ENCODE measurements around the gene ADAM15. TPM values are rescaled to one million over a fixed set of nuclear protein-coding genes. Genes with fewer than 3 reads are reported as not detected.

ADAM15 gene
- total and polyA plus RNA-seq, 9 donors: 17.0 to 149 (median 61.7) TPM

- no peaks in the 10 kb centered on the region for H3K4me1 ChIP-seq (ENCODE audit: insufficient read depth)
- no peak for DNase-seq
- WGBS, 3 donors: 55 to 67% (median 59%) methylated on average over 7 of the region's 7 CpGs
- intact Hi-C loops (cut with DNase I): no loop called here
- no peak overlapping the region for H3K27ac ChIP-seq
- H3K36me3 ChIP-seq: no peaks in the 10 kb centered on the region
- no peaks in the 10 kb centered on the region for H3K27me3 ChIP-seq
- no peak overlapping the region for H3K4me3 ChIP-seq
- TF ChIP-seq EP300 (IDR thresholded peaks at IDR 0.05) (no peak), CTCF (IDR thresholded peaks at IDR 0.05) (no peak), POLR2A (IDR thresholded peaks at IDR 0.05) (no peak)
- H3K9me3 ChIP-seq: no peaks in the 10 kb centered on the region
Measured at GRCh38 chr1:155105604-155106011, 54.5 kb downstream of the ADAM15 start.

GRCh38 chr1:155106862-155107261, 55.7 kb downstream of the ADAM15 start:
- no peak for DNase-seq
- H3K9me3 ChIP-seq: no peaks in the 10 kb centered on the region

GRCh38 chr1:155107309-155108264, 56.5 kb downstream of the ADAM15 start:
- H3K4me1 ChIP-seq (ENCODE audit: insufficient read depth): no peaks in the 10 kb centered on the region
- DNase-seq: no peak
- H3K27me3 ChIP-seq: no peaks in the 10 kb centered on the region
- TF ChIP-seq CTCF (IDR thresholded peaks at IDR 0.05) (no peak), EP300 (IDR thresholded peaks at IDR 0.05) (no peak), POLR2A (IDR thresholded peaks at IDR 0.05) (no peak)
- intact Hi-C loops (cut with DNase I): no loop called here
- H3K9me3 ChIP-seq: no peaks in the 10 kb centered on the region
- no peak overlapping the region for H3K27ac ChIP-seq
- no peaks in the 10 kb centered on the region for H3K36me3 ChIP-seq
- 63 to 71% (median 70%) methylated on average over 12 of the region's 12 CpGs for WGBS, 3 donors
- no peak overlapping the region for H3K4me3 ChIP-seq

More at GRCh38 chr1:155106862-155107261, 55.7 kb downstream of the ADAM15 start:
- WGBS, 3 donors: 67 to 71% (median 67%) methylated on average over 6 of the region's 6 CpGs
- H3K4me1 ChIP-seq (ENCODE audit: insufficient read depth): no peaks in the 10 kb centered on the region
- no peaks in the 10 kb centered on the region for H3K27me3 ChIP-seq
- no peak overlapping the region for H3K4me3 ChIP-seq
- no peaks in the 10 kb centered on the region for H3K36me3 ChIP-seq
- no peak overlapping the region for H3K27ac ChIP-seq
- TF ChIP-seq CTCF (IDR thresholded peaks at IDR 0.05) (no peak), POLR2A (IDR thresholded peaks at IDR 0.05) (no peak), EP300 (IDR thresholded peaks at IDR 0.05) (no peak)
- intact Hi-C loops (cut with DNase I): no loop called here

GRCh38 chr1:155108296-155108695, 57.2 kb downstream of the ADAM15 start:
- H3K27me3 ChIP-seq: no peaks in the 10 kb centered on the region
- H3K4me3 ChIP-seq: no peak overlapping the region
- 65 to 67% (median 66%) methylated on average over 5 of the region's 5 CpGs for WGBS, 3 donors
- H3K4me1 ChIP-seq (ENCODE audit: insufficient read depth): no peaks in the 10 kb centered on the region
- no peak for DNase-seq
- no peaks in the 10 kb centered on the region for H3K36me3 ChIP-seq
- intact Hi-C loops (cut with DNase I): no loop called here
- no peak overlapping the region for H3K27ac ChIP-seq
- no peaks in the 10 kb centered on the region for H3K9me3 ChIP-seq
- TF ChIP-seq CTCF (IDR thresholded peaks at IDR 0.05) (no peak), EP300 (IDR thresholded peaks at IDR 0.05) (no peak), POLR2A (IDR thresholded peaks at IDR 0.05) (no peak)
